Endometrium (tissue), 2 donors: ENCODE results near the gene DCHS1.

Experiments used
- FAIRE-seq: peaks from 2 replicates; lab custom pipeline; 2012; peaks lifted over from hg19 to GRCh38; lab: Jason Lieb, UNC
- donor health status: control.
- donor health status: control.

The DCHS1 gene

DNA sequence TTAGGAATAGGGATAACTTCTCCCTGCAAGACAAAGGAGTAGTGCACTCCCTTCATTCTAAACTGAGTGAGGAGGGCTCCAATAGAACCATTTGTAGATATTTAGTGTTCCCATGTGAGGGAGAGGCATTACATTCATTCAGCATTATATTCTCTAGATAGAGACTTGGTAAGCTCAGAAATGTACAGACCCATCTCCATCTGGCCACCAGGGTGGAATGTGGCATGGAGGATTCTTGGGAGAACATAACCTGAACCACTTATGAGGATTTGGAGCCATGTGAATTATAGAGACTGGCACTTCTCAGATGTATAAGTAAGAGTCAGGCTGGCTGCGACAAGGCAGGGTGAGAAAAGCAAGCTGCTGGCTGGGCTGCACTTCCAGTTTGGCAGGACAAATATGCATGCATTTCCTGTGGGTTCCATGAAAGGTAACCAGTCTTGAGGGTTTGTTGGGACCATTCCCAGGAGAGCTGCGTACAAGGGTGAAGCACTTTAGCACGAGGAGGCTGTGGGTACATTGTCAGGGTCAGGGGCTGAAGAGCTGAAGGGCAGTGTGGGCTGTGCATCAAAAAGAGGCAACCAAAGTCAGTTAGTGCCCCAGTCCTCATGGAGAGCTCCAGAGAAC is 61.4 kb downstream of the DCHS1 start:
- no peak for FAIRE-seq

DNA sequence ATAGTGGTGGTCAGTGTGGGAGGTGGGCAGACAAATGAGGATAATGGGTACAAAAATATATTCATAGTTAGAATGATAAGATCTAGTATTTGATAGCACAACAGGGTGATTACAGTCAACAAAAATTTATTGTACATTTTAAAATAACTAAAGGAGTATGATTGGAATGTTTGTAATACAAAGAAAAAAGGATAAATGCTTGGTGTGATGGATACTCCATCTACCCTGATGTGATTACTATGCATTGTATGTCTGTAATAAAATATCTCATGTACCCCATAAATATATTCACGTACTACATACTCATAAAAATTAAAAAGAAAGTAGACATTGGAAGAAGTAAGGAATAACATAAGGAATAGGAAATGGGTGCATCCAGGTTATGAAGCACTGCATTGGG is 67.6 kb downstream of the DCHS1 start:
- no peak for FAIRE-seq

GRCh38 chr11:6587360-6587953 is 68.2 kb downstream of the DCHS1 start:
- FAIRE-seq = no peak

GRCh38 chr11:6586434-6587359 is 68.9 kb downstream of the DCHS1 start:
- FAIRE-seq = no peak

GRCh38 chr11:6584528-6584927 is 71.1 kb downstream of the DCHS1 start:
- no peak for FAIRE-seq

DNA sequence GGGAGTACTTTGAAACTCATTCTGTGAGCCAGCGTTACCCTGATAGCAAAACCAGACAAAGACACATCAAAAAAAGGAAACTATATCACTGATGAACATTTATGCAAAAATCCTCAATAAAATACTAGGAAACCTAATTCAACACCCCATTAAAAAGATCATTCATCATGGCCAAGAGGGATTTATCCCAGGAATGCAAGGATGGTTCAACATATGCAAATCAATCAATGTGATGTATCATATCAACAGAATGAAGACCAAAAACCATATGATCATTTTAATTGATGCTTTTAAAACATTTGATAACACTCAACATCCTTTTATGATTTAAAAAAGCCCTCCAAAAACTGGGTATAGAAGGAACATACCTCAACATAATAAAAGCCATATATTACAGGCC is 72.0 kb downstream of the DCHS1 start:
- FAIRE-seq = no peak

DNA sequence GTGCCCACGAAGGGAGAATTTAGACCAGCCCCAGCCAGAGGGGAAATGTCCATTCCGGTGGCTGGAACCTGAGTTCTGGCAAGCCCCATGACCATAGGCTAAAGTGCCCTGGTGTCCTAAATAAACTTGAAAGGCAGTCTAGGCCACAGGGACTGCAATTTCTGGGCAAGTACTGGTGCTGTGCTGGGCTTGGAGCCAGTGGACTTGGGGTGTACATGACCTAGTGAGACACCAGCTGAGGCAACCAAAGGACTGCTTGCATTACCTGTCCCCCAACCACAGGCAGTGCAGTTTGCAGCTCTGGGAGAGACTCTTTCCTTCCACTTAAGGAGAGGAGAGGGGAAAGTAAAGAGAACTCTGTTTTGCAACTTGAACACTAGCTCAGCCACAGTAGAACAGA is 75.9 kb downstream of the DCHS1 start:
- FAIRE-seq = no peak

DNA sequence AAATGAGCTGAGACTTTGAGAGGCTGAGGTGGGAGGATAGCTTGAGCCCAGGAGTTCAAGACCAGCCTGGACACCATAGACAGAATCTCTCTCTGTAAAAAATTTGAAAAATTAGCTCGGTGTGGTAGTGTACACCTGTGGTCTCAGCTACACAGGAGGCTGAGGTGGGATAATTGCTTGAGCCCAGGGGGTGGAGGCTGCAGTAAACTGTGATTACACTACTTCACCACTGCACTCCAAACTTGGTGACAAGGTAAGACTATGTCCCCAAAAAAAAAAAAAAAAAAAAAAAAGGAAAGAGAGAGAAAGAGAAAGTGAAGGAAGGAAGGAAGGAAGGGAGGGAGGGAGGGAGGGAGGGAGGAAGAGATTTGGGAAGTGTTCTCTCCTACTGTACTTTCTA is 77.5 kb downstream of the DCHS1 start:
- no peak for FAIRE-seq

DNA sequence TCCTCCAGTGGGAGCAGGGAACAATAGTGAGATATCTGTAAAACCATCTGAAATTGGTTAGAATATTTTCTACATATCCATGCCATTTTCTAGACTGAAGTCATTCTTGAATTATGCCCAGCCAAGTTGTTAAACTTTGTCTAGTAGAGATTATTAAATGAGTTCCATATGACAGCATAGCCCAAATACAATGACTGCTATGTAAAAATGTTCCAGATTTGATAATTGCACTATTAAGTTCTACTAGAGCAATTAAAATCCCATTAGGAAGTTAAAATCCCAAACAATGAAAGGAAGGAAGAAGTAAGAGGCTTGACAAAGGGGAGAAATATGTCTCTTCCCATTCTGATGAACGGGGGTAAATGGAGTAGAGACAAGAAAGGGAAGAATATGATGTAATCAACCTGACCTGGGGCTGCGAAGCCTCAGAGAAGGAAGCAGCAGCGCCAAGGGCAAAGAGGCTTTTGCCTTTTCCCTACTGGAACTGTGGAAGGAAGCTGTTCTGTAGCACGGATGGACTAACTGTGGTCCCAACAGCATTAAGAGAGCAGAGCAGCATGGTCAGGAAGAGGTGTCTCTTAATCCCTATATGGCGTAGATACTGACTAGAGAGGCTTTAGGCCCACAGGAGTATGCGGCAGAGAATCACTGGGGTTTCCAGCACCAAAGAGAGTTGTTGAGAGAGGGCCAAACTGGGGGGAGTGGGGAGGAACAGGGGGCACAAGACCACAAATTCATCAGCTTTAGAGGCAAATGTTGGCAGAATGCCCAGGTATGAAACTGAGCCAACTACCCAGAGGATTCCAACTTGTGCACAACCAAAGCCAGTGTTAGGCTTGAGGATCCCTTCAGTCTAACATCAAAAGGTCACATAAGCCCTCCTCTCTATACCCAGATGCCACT is 78.9 kb downstream of the DCHS1 start:
- no peak for FAIRE-seq

- FAIRE-seq = no peak
These were observed 80.5 kb downstream of the DCHS1 start for GRCh38 chr11:6574816-6575715.

DNA sequence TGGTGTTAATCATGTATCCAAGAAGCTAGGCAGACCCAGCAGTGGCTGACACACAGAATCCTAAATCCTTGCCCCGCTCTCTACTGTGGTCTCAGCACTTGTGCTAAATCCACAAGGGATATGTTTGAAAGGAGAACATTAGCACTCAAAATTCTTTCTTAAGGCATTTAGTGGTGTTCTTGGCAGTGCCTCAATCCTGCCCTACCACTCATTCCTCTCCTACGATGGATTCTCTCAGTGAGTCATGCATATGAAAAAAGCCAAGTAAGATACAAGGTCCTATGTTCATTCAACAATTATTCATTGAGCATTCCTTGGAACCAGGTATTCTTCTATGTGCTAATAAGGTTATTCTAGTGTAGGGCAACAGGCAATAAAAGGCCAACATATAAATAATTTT is 83.4 kb downstream of the DCHS1 start:
- no peak for FAIRE-seq

- FAIRE-seq = no peak
These were observed 84.1 kb downstream of the DCHS1 start for GRCh38 chr11:6571434-6572008.
